Stomach (tissue), 9 donors: ENCODE data around the gene ZBTB8OS. TPM values are rescaled to one million over a fixed set of nuclear protein-coding genes. Genes with fewer than 3 reads are reported as not detected.
A peak's percentile ranks its signal among the peaks of the same experiment; 100 is the strongest.
"Not testable (repeated sequence)": the region's sequence is repeated elsewhere in the genome, so short reads cannot be mapped to it uniquely, and the experiment has no call there.

Experiments used
- DNase-seq, 2 donors: peaks; one replicate each; pipeline versions ENCODE4 v3.0.0 to v3.0.0-alpha.2; 2013 to 2019
- H3K27ac ChIP-seq, 5 donors: fragments of 200-600 bp in 4 of 5; sonication (generic) in 4 of 5; one replicate each; pipeline ENCODE4 v1.5.1; 2013 to 2019; ENCODE audit warnings: mild to moderate bottlenecking in 1 of 5, moderate library complexity in 1 of 5
- H3K27me3 ChIP-seq, 3 donors: fragments of 200-600 bp; sonication (generic); one replicate each; pipeline ENCODE4 v1.5.1; 2017 to 2019; ENCODE audit warnings: mixed run types in 1 of 3
- H3K36me3 ChIP-seq, 4 donors: fragments of 200-600 bp; sonication (generic); 1 replicate in 3 of 4; 2 replicates in 1 of 4; pipeline ENCODE4 v1.5.1; 2016 to 2019
- H3K4me1 ChIP-seq, 4 donors: fragments of 200-600 bp; sonication (generic); one replicate each; pipeline ENCODE4 v1.5.1; 2016 to 2019
- H3K4me3 ChIP-seq, 4 donors: fragments of 200-600 bp; sonication (generic) in 3 of 4; one replicate each; pipeline ENCODE4 v1.5.1; 2016 to 2019; ENCODE audit warnings: mild to moderate bottlenecking in 1 of 4
- H3K9me3 ChIP-seq, 4 donors: fragments of 200-600 bp; sonication (generic); one replicate each; pipeline ENCODE4 v1.5.1; 2016 to 2019
- EP300 ChIP-seq: sonication (generic); formaldehyde crosslinking; IDR thresholded peaks from one replicate; pipeline ENCODE4 v1.6.1; 2017; ENCODE audit warnings: antibody characterized with exemption
- POLR2A ChIP-seq, 4 donors: fragments of 450-650 bp; IDR thresholded peaks; one replicate each; pipeline ENCODE4 v1.6.1; 2016; ENCODE audit warnings: antibody characterized with exemption in 4 of 4, control low read depth in 2 of 4, mild to moderate bottlenecking in 1 of 4, moderate library complexity in 1 of 4
- POLR2AphosphoS5 ChIP-seq, 3 donors: sonication (generic); formaldehyde crosslinking; IDR thresholded peaks; one replicate each; pipeline ENCODE4 v1.6.1; 2016; ENCODE audit warnings: antibody characterized with exemption in 3 of 3
- WGBS, 5 donors: extraction: QIAGEN DNeasy Blood & Tissue Kit in 3 of 5; methylation state at CpG; one replicate each; pipeline versions ENCODE4 v1.1.5 to v1.1.7; 2013 to 2018; 5-methylcytosine and 5-hydroxymethylcytosine counted together
- intact Hi-C: fragments of 100-400 bp; cut with DNase I; formaldehyde crosslinking; loops from one replicate; pipeline ENCODE4 v1.15.1; 2023; ENCODE audit warnings: low total_unique reads
- polyA plus RNA-seq, 3 donors: library from polyadenylated mRNA; stranded (reverse); fragments of 200-250 nt; gene quantifications; one replicate each; pipeline ENCODE4 v1.2.3, GENCODE V29; 2013
- total RNA-seq, 5 donors: library from RNA; depleted of rRNA; stranded (reverse); fragments of >200 nt; gene quantifications; one replicate each; pipeline versions ENCODE4 v1.1.0 to v1.2.3, GENCODE V29; 2014 to 2016
- TF ChIP-seq, protein P1 (sequence below), 7 experiments: fragments of 450-650 bp in 4 of 7; fragments of 200-600 bp in 3 of 7; sonication (generic) in 3 of 7; IDR thresholded peaks; one replicate each; pipeline ENCODE4 v1.5.1; 2016 to 2019; ENCODE audit warnings: antibody characterized with exemption in 7 of 7, control low read depth in 2 of 7, mild to moderate bottlenecking in 1 of 7
- donor health status: healthy with polysubstance abuse.
- donor health status: Bipolar disorder and iron deficiency.
- donor health status: healthy.

Gene ZBTB8OS
- total and polyA plus RNA-seq, 8 donors: 10.4 to 151 (median 49.2) TPM

GRCh38 chr1:32676945-32677344, 26.6 kb upstream of the ZBTB8OS start:
- peaks cover 2 to 25% (median 17%) of the 10 kb centered on the region in 4 donors for H3K4me1 ChIP-seq
- no peak for DNase-seq
- H3K4me3 ChIP-seq: no peak overlapping the region
- H3K36me3 ChIP-seq: peaks cover 54 to 100% (median 96%) of the 10 kb centered on the region in 4 donors
- H3K27ac ChIP-seq: peak overlapping the region in 2 of 5 donors; percentile 3 to 43
- intact Hi-C loops: no loop called here
- H3K9me3 ChIP-seq: no peaks in the 10 kb centered on the region
- no peaks in the 10 kb centered on the region for H3K27me3 ChIP-seq
- TF ChIP-seq, protein P1, sequence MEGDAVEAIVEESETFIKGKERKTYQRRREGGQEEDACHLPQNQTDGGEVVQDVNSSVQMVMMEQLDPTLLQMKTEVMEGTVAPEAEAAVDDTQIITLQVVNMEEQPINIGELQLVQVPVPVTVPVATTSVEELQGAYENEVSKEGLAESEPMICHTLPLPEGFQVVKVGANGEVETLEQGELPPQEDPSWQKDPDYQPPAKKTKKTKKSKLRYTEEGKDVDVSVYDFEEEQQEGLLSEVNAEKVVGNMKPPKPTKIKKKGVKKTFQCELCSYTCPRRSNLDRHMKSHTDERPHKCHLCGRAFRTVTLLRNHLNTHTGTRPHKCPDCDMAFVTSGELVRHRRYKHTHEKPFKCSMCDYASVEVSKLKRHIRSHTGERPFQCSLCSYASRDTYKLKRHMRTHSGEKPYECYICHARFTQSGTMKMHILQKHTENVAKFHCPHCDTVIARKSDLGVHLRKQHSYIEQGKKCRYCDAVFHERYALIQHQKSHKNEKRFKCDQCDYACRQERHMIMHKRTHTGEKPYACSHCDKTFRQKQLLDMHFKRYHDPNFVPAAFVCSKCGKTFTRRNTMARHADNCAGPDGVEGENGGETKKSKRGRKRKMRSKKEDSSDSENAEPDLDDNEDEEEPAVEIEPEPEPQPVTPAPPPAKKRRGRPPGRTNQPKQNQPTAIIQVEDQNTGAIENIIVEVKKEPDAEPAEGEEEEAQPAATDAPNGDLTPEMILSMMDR (IDR thresholded peaks at IDR 0.05): no peak
- TF ChIP-seq POLR2A (IDR thresholded peaks at IDR 0.05): no peak
- TF ChIP-seq EP300: no peak
- no peak for TF ChIP-seq POLR2AphosphoS5 (IDR thresholded peaks at IDR 0.05)
- WGBS, 5 donors: 16 to 36% (median 20%) methylated on average over 3 of the region's 3 CpGs

GRCh38 chr1:32668716-32669115, 18.4 kb upstream of the ZBTB8OS start:
- H3K27ac ChIP-seq, H3K27me3 ChIP-seq, DNase-seq, H3K4me3 ChIP-seq, H3K9me3 ChIP-seq, intact Hi-C loops: not testable (repeated sequence)
- Histone ChIP-seq H3K4me1 (peaks cover 0 to 27% (median 10%) of the 10 kb centered on the region in 4 donors), H3K36me3 (peaks cover 63 to 100% (median 99%) of the 10 kb centered on the region in 4 donors)
- WGBS, 5 donors: 92 to 97% (median 97%) methylated on average over 5 of the region's 5 CpGs

- H3K4me3 ChIP-seq: no peak overlapping the region
- 80 to 85% (median 84%) methylated on average over 12 of the region's 12 CpGs for WGBS, 5 donors
- intact Hi-C loops: no loop called here
- TF ChIP-seq POLR2A (IDR thresholded peaks at IDR 0.05) (no peak), EP300 (no peak), POLR2AphosphoS5 (IDR thresholded peaks at IDR 0.05) (peak in 1 of 3 donors; percentile 28)
- TF ChIP-seq, protein P1 (IDR thresholded peaks at IDR 0.05): no peak
- H3K36me3 ChIP-seq: peaks cover 52 to 100% (median 99%) of the 10 kb centered on the region in 4 donors
- DNase-seq: peak in 1 of 2 donors; percentile 12
- H3K27ac ChIP-seq: peak overlapping the region in 1 of 5 donors; percentile 78
- H3K27me3 ChIP-seq: no peaks in the 10 kb centered on the region
- H3K4me1 ChIP-seq: peaks cover 0 to 27% (median 10%) of the 10 kb centered on the region in 4 donors
- H3K9me3 ChIP-seq: no peaks in the 10 kb centered on the region
Measured at GRCh38 chr1:32666901-32667566, 16.7 kb upstream of the ZBTB8OS start.

DNA sequence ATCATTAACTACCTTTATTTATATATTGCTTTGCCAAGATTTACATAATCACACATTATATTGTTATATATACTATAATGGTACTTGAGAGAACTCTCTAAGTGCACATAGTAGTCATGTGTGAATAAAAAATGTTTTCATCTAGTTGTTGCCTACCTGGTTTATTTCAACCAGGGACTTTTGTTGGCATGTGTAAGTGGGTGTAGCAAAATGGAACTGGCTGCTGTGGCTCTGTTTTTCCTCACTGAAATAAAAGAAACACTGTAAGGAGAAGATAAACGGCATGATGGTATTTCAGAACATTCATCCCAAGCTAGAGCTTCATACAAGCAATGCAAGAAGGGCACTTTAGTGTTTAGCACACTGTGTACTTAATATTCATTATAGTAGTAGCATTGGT, 15.6 kb upstream of the ZBTB8OS start:
- peak in 1 of 2 donors; percentile 57 for DNase-seq
- no peaks in the 10 kb centered on the region for H3K9me3 ChIP-seq
- peaks cover 44 to 100% (median 99%) of the 10 kb centered on the region in 4 donors for H3K36me3 ChIP-seq
- H3K4me3 ChIP-seq: no peak overlapping the region
- TF ChIP-seq EP300 (no peak), POLR2AphosphoS5 (IDR thresholded peaks at IDR 0.05) (peak in 2 of 3 donors; percentile 55 to 78)
- intact Hi-C loops: no loop called here
- H3K4me1 ChIP-seq: peaks cover 0 to 27% (median 10%) of the 10 kb centered on the region in 4 donors
- 25 to 58% (median 46%) methylated on average over 1 of the region's 1 CpG for WGBS, 5 donors
- H3K27ac ChIP-seq: peak overlapping the region in 1 of 5 donors; percentile 78
- H3K27me3 ChIP-seq: no peaks in the 10 kb centered on the region

DNA sequence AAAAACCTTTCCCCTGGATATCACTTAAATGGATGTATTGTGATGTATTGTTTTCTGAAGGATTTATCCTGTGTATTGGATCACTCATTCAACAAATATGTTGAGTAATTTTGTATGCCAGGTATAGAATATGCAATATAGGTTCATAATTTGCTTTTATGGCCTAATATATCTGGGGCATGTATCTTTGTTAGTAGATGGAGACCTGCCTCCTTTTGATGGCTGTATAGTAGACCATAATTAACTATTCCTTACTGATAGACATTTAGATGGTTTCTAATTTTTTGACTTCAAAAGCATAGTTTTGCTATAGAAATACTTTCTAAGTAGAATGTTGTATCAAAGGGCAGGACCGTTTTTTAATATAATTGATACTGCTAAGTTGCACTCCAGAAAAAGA, 9.2 kb upstream of the ZBTB8OS start:
- peaks cover 30 to 100% (median 98%) of the 10 kb centered on the region in 4 donors for H3K36me3 ChIP-seq
- intact Hi-C loops: no loop called here
- DNase-seq: no peak
- no peaks in the 10 kb centered on the region for H3K9me3 ChIP-seq
- H3K27me3 ChIP-seq: no peaks in the 10 kb centered on the region
- H3K4me3 ChIP-seq: no peak overlapping the region
- WGBS, 5 donors: 84 to 100% (median 89%) methylated on average over 1 of the region's 1 CpG
- no peak for TF ChIP-seq POLR2AphosphoS5 (IDR thresholded peaks at IDR 0.05)
- TF ChIP-seq POLR2A (IDR thresholded peaks at IDR 0.05): no peak
- TF ChIP-seq, protein P1 (IDR thresholded peaks at IDR 0.05): no peak
- no peak for TF ChIP-seq EP300
- no peak overlapping the region for H3K27ac ChIP-seq
- peaks cover 12 to 37% (median 25%) of the 10 kb centered on the region in 4 donors for H3K4me1 ChIP-seq
